ENCODE results near the gene GLIPR2.

- TF ChIP-seq POLR2A (IDR thresholded peaks at IDR 0.05) (no peak), CTCF (IDR thresholded peaks at IDR 0.05) (no peak)
These were observed 8.0 kb downstream of the GLIPR2 start for GRCh38 chr9:36144309-36145232.
